Inflammatory macrophage treated with lipopolysaccharide for 4 hours (primary cell): ENCODE data around the gene CYTL1.
"Not testable (repeated sequence)": the region's sequence is repeated elsewhere in the genome, so short reads cannot be mapped to it uniquely, and the experiment has no call there.

Experiments used
- DNase-seq: peaks from one replicate; pipeline ENCODE4 v3.0.0-alpha.2; 2020

Gene CYTL1

GRCh38 chr4:5033281-5033841 is 14.1 kb upstream of the CYTL1 start:
- peak; percentile 35 for DNase-seq

GRCh38 chr4:5032813-5033212 is 13.6 kb upstream of the CYTL1 start:
- no peak for DNase-seq

- DNase-seq, result no peak
These were observed 11.7 kb upstream of the CYTL1 start for GRCh38 chr4:5030927-5031326.

- DNase-seq, result no peak
These were observed 11.0 kb upstream of the CYTL1 start for GRCh38 chr4:5030221-5030620.

GRCh38 chr4:5029447-5029846 is 10.2 kb upstream of the CYTL1 start:
- no peak for DNase-seq

GRCh38 chr4:5028480-5028879 is 9.2 kb upstream of the CYTL1 start:
- no peak for DNase-seq

GRCh38 chr4:5027346-5027745 is 8.1 kb upstream of the CYTL1 start:
- DNase-seq, result no peak

- DNase-seq, result no peak
These were observed 7.1 kb upstream of the CYTL1 start for GRCh38 chr4:5026371-5026770.

- no peak for DNase-seq
These were observed 5.4 kb upstream of the CYTL1 start for GRCh38 chr4:5024673-5025072.

- no peak for DNase-seq
These were observed 2.3 kb upstream of the CYTL1 start for GRCh38 chr4:5021546-5021945.

GRCh38 chr4:5020341-5020740 is 1.1 kb upstream of the CYTL1 start:
- DNase-seq, result no peak

GRCh38 chr4:5019796-5020195 is 538 bp upstream of the CYTL1 start:
- DNase-seq, result no peak

GRCh38 chr4:5018603-5019002 is 655 bp downstream of the CYTL1 start:
- DNase-seq, result no peak

GRCh38 chr4:5018096-5018495 is 1.2 kb downstream of the CYTL1 start:
- DNase-seq, result no peak

GRCh38 chr4:5014007-5014682 is 5.1 kb downstream of the CYTL1 start:
- no peak for DNase-seq

- no peak for DNase-seq
These were observed 6.3 kb downstream of the CYTL1 start for GRCh38 chr4:5012958-5013357.

GRCh38 chr4:5012244-5012898 is 6.9 kb downstream of the CYTL1 start:
- no peak for DNase-seq

GRCh38 chr4:5010984-5011383 is 8.3 kb downstream of the CYTL1 start:
- DNase-seq, result no peak

GRCh38 chr4:5009796-5010195 is 9.5 kb downstream of the CYTL1 start:
- DNase-seq, result no peak

- DNase-seq, result not testable (repeated sequence)
These were observed 12.3 kb downstream of the CYTL1 start for GRCh38 chr4:5006932-5007331.

GRCh38 chr4:5004496-5004895 is 14.8 kb downstream of the CYTL1 start:
- DNase-seq, result no peak

GRCh38 chr4:5003918-5004317 is 15.3 kb downstream of the CYTL1 start:
- no peak for DNase-seq

GRCh38 chr4:5003372-5003857 is 15.8 kb downstream of the CYTL1 start:
- no peak for DNase-seq

GRCh38 chr4:5001641-5002040 is 17.6 kb downstream of the CYTL1 start:
- DNase-seq, result not testable (repeated sequence)
